Measurements from ENCODE around the gene CELA1. TPM values are rescaled to one million over a fixed set of nuclear protein-coding genes. Genes with fewer than 3 reads are reported as not detected.

CELA1 gene
- total RNA-seq = under 1 TPM in 1 of 2 donors, not detected in 1; 0.26 TPM

GRCh38 chr12:51346581-51346980 lies at the start of gene CELA1:
Gene CELA1, minus strand, starts transcription at chr12:51346679. Its CDS starts 41 bp downstream, at chr12:51346638.
- Mint-ChIP-seq H3K27ac (no peak within 1 kb of the TSS), H3K36me3 (ENCODE audit: insufficient read depth in 2 of 2) (no peaks in the 10 kb centered on the region), H3K27me3 (ENCODE audit: low read depth) (no peaks in the 10 kb centered on the region), H3K9me3 (no peaks in the 10 kb centered on the region), H3K4me3 (no peak within 1 kb of the TSS), H3K4me1 (ENCODE audit: low read depth) (peaks cover 17% of the 10 kb centered on the region)
- no peak for ATAC-seq (replicated peaks in 1 of 2)
- DNase-seq = no peak

GRCh38 chr12:51395283-51396230 lies 49.1 kb upstream of the CELA1 start:
- Mint-ChIP-seq H3K27ac (no peak overlapping the region), H3K36me3 (ENCODE audit: insufficient read depth in 2 of 2) (no peaks in the 10 kb centered on the region), H3K4me3 (peak overlapping the region; percentile 70 to 71), H3K27me3 (ENCODE audit: low read depth) (no peaks in the 10 kb centered on the region), H3K4me1 (ENCODE audit: low read depth) (peaks cover 53% of the 10 kb centered on the region), H3K9me3 (no peaks in the 10 kb centered on the region)
- DNase-seq (peak; percentile 48 to 51), ATAC-seq (replicated peaks in 1 of 2) (peak; percentile 46 to 51)

GRCh38 chr12:51393676-51394545 lies 47.4 kb upstream of the CELA1 start:
- peak overlapping the region; percentile 17 for H3K27ac Mint-ChIP-seq
- peak overlapping the region; percentile 70 to 71 for H3K4me3 Mint-ChIP-seq
- H3K9me3 Mint-ChIP-seq = no peaks in the 10 kb centered on the region
- ATAC-seq (replicated peaks in 1 of 2) = peak; percentile 36 to 54
- no peaks in the 10 kb centered on the region for H3K36me3 Mint-ChIP-seq (ENCODE audit: insufficient read depth in 2 of 2)
- H3K27me3 Mint-ChIP-seq (ENCODE audit: low read depth) = no peaks in the 10 kb centered on the region
- peaks cover 70% of the 10 kb centered on the region for H3K4me1 Mint-ChIP-seq (ENCODE audit: low read depth)
- DNase-seq = peak; percentile 52 to 53

GRCh38 chr12:51392556-51393237 lies 46.2 kb upstream of the CELA1 start:
- ATAC-seq (replicated peaks in 1 of 2) (peak in 1 of 2 donors; percentile 20), DNase-seq (peak in 1 of 2 donors; percentile 37)
- peak overlapping the region; percentile 81 for H3K27ac Mint-ChIP-seq
- no peaks in the 10 kb centered on the region for H3K36me3 Mint-ChIP-seq (ENCODE audit: insufficient read depth in 2 of 2)
- H3K4me1 Mint-ChIP-seq (ENCODE audit: low read depth) = peaks cover 82% of the 10 kb centered on the region
- no peaks in the 10 kb centered on the region for H3K27me3 Mint-ChIP-seq (ENCODE audit: low read depth)
- no peaks in the 10 kb centered on the region for H3K9me3 Mint-ChIP-seq
- H3K4me3 Mint-ChIP-seq = peak overlapping the region; percentile 70 to 71

GRCh38 chr12:51391283-51392123 lies 45.0 kb upstream of the CELA1 start, which contains the start of gene GALNT6:
Gene GALNT6, minus strand, starts transcription at chr12:51391406. Its CDS starts 11,625 bp downstream, at chr12:51379781.
- Mint-ChIP-seq H3K36me3 (ENCODE audit: insufficient read depth in 2 of 2) (no peaks in the 10 kb centered on the region), H3K27ac (peak within 1 kb of the TSS; percentile 45), H3K4me1 (ENCODE audit: low read depth) (peaks cover 91% of the 10 kb centered on the region), H3K9me3 (no peaks in the 10 kb centered on the region), H3K27me3 (ENCODE audit: low read depth) (no peaks in the 10 kb centered on the region), H3K4me3 (peak within 1 kb of the TSS; percentile 87 to 97)
- ATAC-seq (replicated peaks in 1 of 2) = peak; percentile 62 to 70
- DNase-seq = peak; percentile 71 to 74

- Mint-ChIP-seq H3K27me3 (ENCODE audit: low read depth) (no peaks in the 10 kb centered on the region), H3K36me3 (ENCODE audit: insufficient read depth in 2 of 2) (no peaks in the 10 kb centered on the region), H3K9me3 (no peaks in the 10 kb centered on the region), H3K27ac (no peak overlapping the region), H3K4me3 (peak overlapping the region; percentile 87 to 97), H3K4me1 (ENCODE audit: low read depth) (peaks cover 90% of the 10 kb centered on the region)
- ATAC-seq (replicated peaks in 1 of 2) = peak; percentile 4 to 14
- peak in 1 of 2 donors; percentile 44 for DNase-seq
Measured at GRCh38 chr12:51390891-51391282, 44.4 kb upstream of the CELA1 start.

- Mint-ChIP-seq H3K4me3 (peak overlapping the region; percentile 87 to 97), H3K9me3 (no peaks in the 10 kb centered on the region), H3K36me3 (ENCODE audit: insufficient read depth in 2 of 2) (no peaks in the 10 kb centered on the region), H3K27ac (no peak overlapping the region), H3K4me1 (ENCODE audit: low read depth) (peaks cover 85% of the 10 kb centered on the region), H3K27me3 (ENCODE audit: low read depth) (no peaks in the 10 kb centered on the region)
- DNase-seq = no peak
- ATAC-seq (replicated peaks in 1 of 2) = no peak
Measured at GRCh38 chr12:51390457-51390856, 44.0 kb upstream of the CELA1 start.

- Mint-ChIP-seq H3K27me3 (ENCODE audit: low read depth) (no peaks in the 10 kb centered on the region), H3K9me3 (no peaks in the 10 kb centered on the region), H3K27ac (no peak overlapping the region), H3K4me3 (peak overlapping the region; percentile 7 to 97), H3K36me3 (ENCODE audit: insufficient read depth in 2 of 2) (no peaks in the 10 kb centered on the region), H3K4me1 (ENCODE audit: low read depth) (peaks cover 76% of the 10 kb centered on the region)
- DNase-seq = peak; percentile 40 to 43
- ATAC-seq (replicated peaks in 1 of 2) = peak; percentile 61 to 63
Measured at GRCh38 chr12:51389302-51389999, 43.0 kb upstream of the CELA1 start.

- ATAC-seq (replicated peaks in 1 of 2) (no peak), DNase-seq (no peak)
- H3K36me3 Mint-ChIP-seq (ENCODE audit: insufficient read depth in 2 of 2) = no peaks in the 10 kb centered on the region
- H3K27me3 Mint-ChIP-seq (ENCODE audit: low read depth) = no peaks in the 10 kb centered on the region
- peaks cover 76% of the 10 kb centered on the region for H3K4me1 Mint-ChIP-seq (ENCODE audit: low read depth)
- no peak overlapping the region for H3K4me3 Mint-ChIP-seq
- peak overlapping the region; percentile 10 for H3K27ac Mint-ChIP-seq
- no peaks in the 10 kb centered on the region for H3K9me3 Mint-ChIP-seq
Measured at GRCh38 chr12:51388846-51389245, 42.4 kb upstream of the CELA1 start.

- Mint-ChIP-seq H3K9me3 (no peaks in the 10 kb centered on the region), H3K27me3 (ENCODE audit: low read depth) (no peaks in the 10 kb centered on the region), H3K4me3 (no peak overlapping the region), H3K27ac (peak overlapping the region; percentile 10), H3K36me3 (ENCODE audit: insufficient read depth in 2 of 2) (no peaks in the 10 kb centered on the region), H3K4me1 (ENCODE audit: low read depth) (peaks cover 76% of the 10 kb centered on the region)
- ATAC-seq (replicated peaks in 1 of 2) (no peak), DNase-seq (no peak)
Measured at GRCh38 chr12:51388069-51388799, 41.8 kb upstream of the CELA1 start.

- Mint-ChIP-seq H3K9me3 (no peaks in the 10 kb centered on the region), H3K27me3 (ENCODE audit: low read depth) (no peaks in the 10 kb centered on the region), H3K4me3 (no peak overlapping the region), H3K36me3 (ENCODE audit: insufficient read depth in 2 of 2) (peaks cover 0 to 11% of the 10 kb centered on the region in 2 donors), H3K4me1 (ENCODE audit: low read depth) (peaks cover 77% of the 10 kb centered on the region), H3K27ac (no peak overlapping the region)
- DNase-seq = no peak
- no peak for ATAC-seq (replicated peaks in 1 of 2)
Measured at GRCh38 chr12:51386351-51386750, 39.9 kb upstream of the CELA1 start.
